Heart left ventricle (tissue), 16 donors: Measurements from ENCODE around the gene TYK2. TPM values are rescaled to one million over a fixed set of nuclear protein-coding genes. Genes with fewer than 3 reads are reported as not detected.

Source experiments
- ATAC-seq, 4 donors: fragments of 200-7000 bp; cut with Tn5 transposase; one replicate each; pipeline ENCODE4 v1.9.1; 2020 to 2022; ENCODE audit warnings: moderate library complexity in 4 of 4, mild to moderate bottlenecking in 3 of 4, moderate number of reproducible peaks in 1 of 4
- DNase-seq, 5 donors: peaks; one replicate each; pipeline ENCODE4 v3.0.0-alpha.2; 2020
- H3K27ac ChIP-seq, 12 donors: fragments of 200-600 bp; sonication (generic) in 4 of 12; one replicate each; pipeline versions ENCODE4 v1.5.0 to v1.8.0; 2016 to 2022; ENCODE audit warnings: mild to moderate bottlenecking in 2 of 12
- H3K27me3 ChIP-seq, 9 donors: fragments of 200-600 bp; sonication (generic) in 2 of 9; one replicate each; pipeline versions ENCODE4 v1.5.1 to v1.8.0; 2016 to 2022; ENCODE audit warnings: mild to moderate bottlenecking in 3 of 9
- H3K36me3 ChIP-seq, 9 donors: fragments of 200-600 bp; sonication (generic) in 2 of 9; one replicate each; pipeline versions ENCODE4 v1.5.0 to v1.8.0; 2018 to 2022; ENCODE audit warnings: mild to moderate bottlenecking in 2 of 9
- H3K4me1 ChIP-seq, 12 donors: fragments of 200-600 bp; sonication (generic) in 4 of 12; one replicate each; pipeline versions ENCODE4 v1.5.0 to v1.8.0; 2016 to 2022; ENCODE audit warnings: mild to moderate bottlenecking in 3 of 12
- H3K4me3 ChIP-seq, 12 donors: fragments of 200-600 bp; sonication (generic) in 4 of 12; one replicate each; pipeline versions ENCODE4 v1.5.0 to v1.8.0; 2017 to 2022; ENCODE audit warnings: mild to moderate bottlenecking in 9 of 12, moderate library complexity in 4 of 12
- H3K9me3 ChIP-seq, 12 donors: fragments of 200-600 bp; sonication (generic) in 4 of 12; one replicate each; pipeline versions ENCODE4 v1.5.0 to v1.8.0; 2016 to 2022; ENCODE audit warnings: mild to moderate bottlenecking in 1 of 12
- CTCF ChIP-seq, 12 donors: fragments of 200-600 bp; sonication (generic) in 4 of 12; IDR thresholded peaks; one replicate each; pipeline versions ENCODE4 v1.5.0 to v1.8.0; 2018 to 2022; ENCODE audit warnings: antibody characterized with exemption in 12 of 12, mild to moderate bottlenecking in 5 of 12
- POLR2A ChIP-seq, 2 donors: fragments of 450-650 bp; IDR thresholded peaks; one replicate each; pipeline ENCODE4 v1.6.1; 2017; ENCODE audit warnings: antibody characterized with exemption in 2 of 2, mild to moderate bottlenecking in 2 of 2, moderate library complexity in 2 of 2
- WGBS, 4 donors: extraction: QIAGEN DNeasy Blood & Tissue Kit in 2 of 4; methylation state at CpG; one replicate each; pipeline versions ENCODE4 v1.1.5 to v1.1.7; 2013 to 2018; 5-methylcytosine and 5-hydroxymethylcytosine counted together
- intact Hi-C, 10 donors: fragments of 100-400 bp; cut with DNase I; formaldehyde crosslinking; loops; one replicate each; pipeline versions ENCODE4 v1.11.1 to v1.14.2; 2022
- polyA plus RNA-seq, 2 donors: library from polyadenylated mRNA; stranded (reverse); fragments of 200-250 nt; gene quantifications; one replicate each; pipeline ENCODE4 v1.2.3, GENCODE V29; 2013
- total RNA-seq, 9 donors: library from RNA; depleted of rRNA in 2 of 9; stranded (reverse); fragments of >200 nt in 2 of 9; fragmentation: NEBNext Ultra II Directional in 3 of 9; extraction: Animal tissue kit (Norgen Biotek cat#: 25700) in 3 of 9; gene quantifications; one replicate each; pipeline versions ENCODE4 v1.1.0 to v1.2.4, GENCODE V29; 2016 to 2023
- donor health status: ischemic (EF 13 %, LVEDD 7.1; RV severe dilation, severe dysfunction).
- donor health status: healthy with polysubstance abuse.
- donor health status: DM: no; HTN: yes; CAD: no.
- donor health status: DM: no; HTN: no; CAD: no.
- donor health status: ischemic (EF 25% LVEDD 6.9; RV normal size, moderate dysfunction).
- donor health status: ischemic (EF 25% LVEDD 5.7; RV mildly dilated, moderate dysfunction).
- donor health status: healthy.
- donor health status: DM: yes; HTN: yes; CAD: no.
- donor health status: ischemic (EF 35%, LVEDD 5.7; RV mildly dilated, moderate dysfunction).
- donor health status: nonischemic (EF 11% LVEDD 7.7; RV severe dilation, severe dysfunction).
- donor health status: DM: yes; HTN: yes; CAD: no.
- donor health status: PGD.
- donor health status: ischemic (EF 29% LVEDD 5.4; RV normal size, mild dysfunction).
- donor health status: nonischemic (EF 23%, LVEDD 6.1; RV moderate dilation, normal function).

The TYK2 gene
- total and polyA plus RNA-seq, 11 donors: 37.7 to 100 (median 59.4) TPM

- ATAC-seq: no peak
- H3K27ac ChIP-seq: no peak overlapping the region
- H3K27me3 ChIP-seq: no peaks in the 10 kb centered on the region
- peaks cover 0 to 3% (median under 1%) of the 10 kb centered on the region in 12 donors for H3K4me1 ChIP-seq
- no peaks in the 10 kb centered on the region for H3K9me3 ChIP-seq
- WGBS, 4 donors: 87 to 93% (median 92%) methylated on average over 9 to 11 of the region's 11 CpGs
- H3K36me3 ChIP-seq: peaks cover 2 to 100% (median 96%) of the 10 kb centered on the region in 9 donors
- TF ChIP-seq POLR2A (IDR thresholded peaks at IDR 0.05): no peak
- TF ChIP-seq CTCF (IDR thresholded peaks at IDR 0.05): no peak
- intact Hi-C loops: no loop called here
- H3K4me3 ChIP-seq: no peak overlapping the region
- no peak for DNase-seq
Measured at GRCh38 chr19:10321417-10321797, 59.0 kb downstream of the TYK2 start.

DNA sequence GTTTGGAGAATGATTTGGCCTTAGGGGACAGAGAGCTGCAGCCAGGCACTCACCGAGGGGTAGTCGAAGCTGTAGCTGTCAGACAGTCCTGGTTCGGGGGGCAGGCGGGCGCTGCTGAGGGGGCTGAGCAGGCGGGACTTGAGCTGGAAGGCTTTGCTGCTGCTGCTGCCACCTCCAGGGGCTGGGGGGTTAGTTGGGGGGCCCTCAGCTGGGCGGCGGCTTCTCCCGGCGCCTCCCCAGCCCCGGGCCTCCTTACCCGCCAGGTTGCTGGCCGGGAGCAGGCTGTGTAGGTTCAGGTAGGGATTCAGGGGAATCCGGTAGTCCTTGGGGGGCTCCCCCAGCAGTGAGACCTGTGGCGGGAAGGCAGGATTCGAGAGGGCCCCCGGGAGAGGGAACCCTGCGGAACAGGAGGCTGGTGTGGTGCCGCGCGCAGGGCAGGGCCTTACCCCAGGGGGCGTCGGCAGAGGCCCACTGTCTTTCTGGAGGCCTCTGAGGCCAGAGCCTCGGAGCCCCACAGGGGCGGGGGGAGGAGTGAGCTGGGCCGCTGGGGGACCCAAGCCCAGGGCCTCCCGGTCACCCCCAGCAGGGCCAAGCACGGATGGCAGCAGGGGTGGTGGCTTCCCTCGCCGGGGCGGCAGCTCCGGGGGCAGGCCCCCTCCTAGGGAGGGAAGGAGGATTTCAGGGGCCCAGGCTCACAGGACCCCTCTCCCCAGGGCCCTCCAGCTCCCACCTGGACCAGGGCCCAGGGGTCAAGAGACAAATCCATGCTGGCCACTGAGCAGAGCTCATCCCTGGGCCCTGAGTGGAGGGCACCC lies 59.6 kb downstream of the TYK2 start:
- Histone ChIP-seq H3K27me3 (no peaks in the 10 kb centered on the region), H3K9me3 (no peaks in the 10 kb centered on the region), H3K27ac (no peak overlapping the region), H3K4me1 (peaks cover 0 to 9% (median 5%) of the 10 kb centered on the region in 12 donors), H3K36me3 (peaks cover 2 to 98% (median 90%) of the 10 kb centered on the region in 9 donors), H3K4me3 (no peak overlapping the region)
- intact Hi-C loops: no loop called here
- TF ChIP-seq CTCF (IDR thresholded peaks at IDR 0.05): no peak
- TF ChIP-seq POLR2A (IDR thresholded peaks at IDR 0.05): no peak
- no peak for ATAC-seq
- WGBS, 4 donors: 93 to 96% (median 95%) methylated on average over 21 to 32 of the region's 32 CpGs
- DNase-seq: no peak

- no peak for DNase-seq
- Histone ChIP-seq H3K27ac (no peak overlapping the region), H3K9me3 (no peaks in the 10 kb centered on the region), H3K4me3 (no peak overlapping the region), H3K36me3 (peaks cover 0 to 81% (median 72%) of the 10 kb centered on the region in 9 donors), H3K27me3 (no peaks in the 10 kb centered on the region), H3K4me1 (peaks cover 0 to 20% (median 13%) of the 10 kb centered on the region in 12 donors)
- intact Hi-C loops: loop anchor here in 1 of 10 donors (5.0 kb wide), 1 partner anchor 43 kb away; no protein-coding TSS in a partner anchor
- no peak for ATAC-seq
- 91 to 94% (median 92%) methylated on average over 13 of the region's 13 CpGs for WGBS, 4 donors
- no peak for TF ChIP-seq POLR2A (IDR thresholded peaks at IDR 0.05)
- TF ChIP-seq CTCF (IDR thresholded peaks at IDR 0.05): no peak
Measured at GRCh38 chr19:10318807-10319682, 61.3 kb downstream of the TYK2 start.
